NCI-H146 treated with DMSO at 0.1 percent for 48 hours (cell line): ENCODE data around the gene CARNS1.

Source experiments
- DNase-seq: peaks from one replicate; lab custom pipeline; 2025; ENCODE audit not compliant: unreplicated experiment; lab: John Stamatoyannopoulos, UW

The CARNS1 gene, protein sequence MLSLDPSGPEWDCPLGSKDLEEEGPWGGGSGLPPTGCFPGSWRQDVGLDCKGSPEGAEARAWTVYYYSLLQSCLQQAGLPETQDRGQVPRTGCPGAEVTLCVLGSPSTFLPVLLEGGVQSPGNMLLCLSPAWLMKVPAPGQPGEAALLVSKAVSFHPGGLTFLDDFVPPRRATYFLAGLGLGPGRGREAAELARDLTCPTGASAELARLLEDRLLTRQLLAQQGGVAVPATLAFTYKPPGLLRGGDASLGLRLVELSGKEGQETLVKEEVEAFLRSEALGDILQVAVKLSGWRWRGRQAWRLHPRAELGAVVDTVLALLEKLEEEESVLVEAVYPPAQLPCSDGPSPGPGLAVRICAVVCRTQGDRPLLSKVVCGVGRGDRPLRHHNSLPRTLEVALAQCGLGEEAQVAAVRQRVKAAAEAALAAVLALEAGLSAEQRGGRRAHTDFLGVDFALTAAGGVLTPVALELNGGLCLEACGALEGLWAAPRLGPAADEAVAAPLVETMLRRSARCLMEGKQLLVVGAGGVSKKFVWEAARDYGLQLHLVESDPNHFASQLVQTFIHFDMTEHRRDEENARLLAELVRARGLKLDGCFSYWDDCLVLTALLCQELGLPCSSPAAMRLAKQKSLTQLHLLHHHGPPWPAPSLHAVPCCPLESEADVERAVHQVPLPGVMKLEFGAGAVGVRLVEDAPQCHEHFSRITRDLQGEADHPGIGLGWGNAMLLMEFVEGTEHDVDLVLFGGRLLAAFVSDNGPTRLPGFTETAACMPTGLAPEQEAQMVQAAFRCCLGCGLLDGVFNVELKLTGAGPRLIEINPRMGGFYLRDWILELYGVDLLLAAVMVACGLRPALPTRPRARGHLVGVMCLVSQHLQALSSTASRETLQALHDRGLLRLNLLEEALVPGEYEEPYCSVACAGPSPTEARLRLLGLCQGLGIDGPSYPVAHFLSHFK

DNA sequence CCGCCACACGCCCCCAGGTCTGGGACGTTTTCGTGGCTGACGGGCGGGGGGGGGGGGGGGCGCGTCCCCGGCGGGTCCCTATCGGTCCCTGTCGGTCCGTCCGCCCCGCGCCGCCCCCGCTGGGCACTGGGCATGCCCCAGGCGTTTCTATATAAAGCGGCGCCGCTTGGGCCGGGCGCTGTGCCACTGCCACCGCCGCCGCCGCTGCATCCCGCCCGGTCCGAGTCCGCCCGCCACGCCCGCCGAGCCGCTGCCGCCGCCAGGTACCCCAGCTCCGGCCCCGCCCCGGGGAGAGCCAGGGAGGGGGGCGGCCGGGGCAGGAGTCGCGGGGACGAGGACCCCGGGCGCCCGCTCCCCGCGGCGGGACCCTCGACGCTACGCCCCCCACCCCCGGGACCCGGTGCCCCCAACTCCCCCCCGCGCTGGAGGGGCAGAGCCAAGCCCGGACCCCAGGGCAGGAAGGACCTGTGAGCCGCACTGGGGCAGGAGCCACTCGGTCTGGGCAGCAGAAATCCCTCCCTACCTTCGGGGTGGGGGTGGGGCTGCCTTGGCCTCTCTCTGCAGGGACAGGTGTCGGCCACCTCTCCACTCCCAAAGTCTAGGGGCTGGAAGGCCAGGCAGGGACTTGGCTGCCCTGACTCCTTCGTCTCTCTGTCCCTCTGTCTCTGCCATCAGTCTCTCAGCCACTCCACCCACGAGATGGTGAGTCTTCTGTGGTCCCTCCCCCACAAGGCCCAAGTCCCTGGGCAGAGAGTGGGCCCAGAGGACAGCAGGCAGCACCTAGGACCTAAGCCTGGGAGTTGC lies at the start of gene CARNS1:
TSS of gene CARNS1 (plus strand) at position 178 of the 804 bp plus-strand sequence. CDS start at position 700, 522 bp downstream.
- DNase-seq = no peak

DNA sequence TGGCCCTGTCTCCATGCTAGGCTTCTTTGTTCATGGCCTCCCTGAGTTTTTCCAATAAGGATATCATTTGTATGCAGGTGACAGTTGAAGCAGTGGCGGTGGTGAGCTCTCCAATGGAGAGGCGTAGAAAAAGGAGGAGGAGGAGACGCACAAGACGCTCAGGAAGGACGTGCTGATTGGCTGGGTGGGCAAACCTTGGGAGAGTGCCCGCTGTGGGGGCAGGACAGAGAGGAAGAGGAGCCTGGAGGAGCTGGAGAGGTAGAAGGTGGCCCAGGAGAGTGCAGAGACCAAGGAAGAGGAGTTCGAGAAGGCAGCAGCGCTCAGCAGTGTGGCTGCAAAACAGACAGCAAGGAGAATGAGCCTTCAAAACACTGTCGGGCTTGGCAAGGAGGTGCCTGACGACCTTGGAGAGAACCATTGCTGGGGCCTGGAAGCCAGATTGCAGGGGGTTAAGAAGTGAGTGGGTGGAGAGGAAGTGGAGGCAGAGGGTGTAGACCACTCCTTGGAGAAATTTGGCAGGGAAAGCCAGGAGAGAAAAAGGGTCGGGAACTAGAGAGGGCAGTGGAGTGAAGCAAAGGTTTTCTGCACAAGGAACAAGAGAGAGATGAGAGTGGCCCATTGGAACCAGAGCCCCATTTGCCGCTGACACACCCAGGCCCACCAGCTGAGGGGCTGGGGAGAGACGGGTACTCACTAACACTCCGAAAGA lies 49.6 kb upstream of the CARNS1 start:
- DNase-seq = no peak

DNA sequence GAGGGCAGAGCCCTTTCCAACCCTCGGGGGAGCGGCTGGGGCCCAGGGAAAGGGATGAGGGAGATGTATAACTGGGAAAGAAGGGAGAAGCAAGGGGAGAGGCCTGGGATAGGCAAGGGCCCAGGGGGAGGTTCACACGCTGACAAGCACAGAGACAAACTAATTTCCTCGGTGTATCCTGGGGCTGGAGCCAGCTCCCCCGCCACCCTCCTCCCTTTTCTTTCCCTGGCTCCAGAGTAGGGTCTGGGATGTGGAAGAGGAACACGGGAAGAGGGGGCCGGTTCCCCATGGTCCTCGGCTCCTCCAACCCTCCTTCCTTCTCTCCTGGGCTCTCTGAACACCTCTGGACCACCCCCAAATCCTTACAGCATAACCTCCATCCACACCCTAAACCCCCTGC lies 48.9 kb upstream of the CARNS1 start:
- DNase-seq = no peak

DNA sequence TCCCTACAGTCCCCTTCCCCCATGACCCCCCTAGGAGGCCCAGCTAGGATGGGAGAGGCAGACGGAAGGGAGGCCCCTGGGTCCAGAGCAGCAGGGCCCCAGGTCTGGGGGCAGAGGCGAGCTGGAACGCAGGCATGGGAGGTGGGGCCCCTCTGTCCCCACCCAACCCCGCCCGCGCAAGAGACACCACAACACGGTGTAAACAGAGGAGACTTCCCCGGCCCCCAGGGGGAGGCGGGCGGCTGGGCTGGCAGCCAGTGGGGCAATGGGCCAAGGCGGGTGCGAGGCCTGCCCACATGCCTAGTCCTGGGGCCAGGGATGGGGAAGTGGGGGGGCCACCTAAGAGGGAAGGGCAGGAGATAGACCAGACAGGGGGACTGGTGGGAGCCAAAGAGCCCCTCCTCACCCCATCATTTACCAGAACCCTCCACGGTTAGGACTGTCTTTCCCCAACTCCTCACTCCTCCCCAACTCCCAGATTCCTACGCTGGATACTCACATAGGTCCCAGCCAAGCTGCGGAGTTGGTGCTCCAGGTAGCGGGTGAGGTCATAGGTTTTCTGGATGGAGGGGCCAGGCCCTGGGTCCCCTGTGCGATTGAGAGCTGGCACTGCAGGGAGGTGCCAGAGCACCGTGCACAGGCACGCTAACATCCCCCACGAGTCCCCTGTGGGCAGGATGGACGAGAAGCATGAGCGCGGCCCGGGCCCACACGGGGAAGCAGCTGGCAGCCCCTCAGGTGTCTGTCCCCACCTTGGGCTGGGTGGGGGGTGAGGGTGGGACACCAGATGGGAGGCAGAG lies 48.3 kb upstream of the CARNS1 start:
- no peak for DNase-seq

DNA sequence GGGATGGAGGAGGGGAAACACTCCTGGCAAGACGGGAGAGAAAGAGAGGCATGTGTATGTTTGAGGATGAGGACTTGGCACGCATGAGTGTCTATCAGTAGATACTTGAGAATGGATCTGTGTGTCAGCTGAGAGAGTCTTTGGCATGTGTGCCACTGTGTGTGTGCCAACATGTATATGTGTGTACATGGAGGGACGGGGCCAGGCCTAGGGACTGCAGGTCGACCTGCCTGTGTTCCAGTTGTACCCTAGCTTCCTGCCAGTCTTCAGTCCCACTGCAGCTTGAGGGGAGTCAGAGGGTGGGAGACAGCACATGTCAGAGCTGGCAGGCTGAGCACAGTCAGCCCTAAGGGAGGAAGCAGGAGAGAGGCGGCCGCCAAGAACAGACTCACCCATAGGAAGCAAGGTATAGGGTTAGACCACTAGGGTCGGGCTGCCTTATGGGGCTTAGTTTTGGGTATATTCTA lies 47.7 kb upstream of the CARNS1 start:
- DNase-seq = no peak

DNA sequence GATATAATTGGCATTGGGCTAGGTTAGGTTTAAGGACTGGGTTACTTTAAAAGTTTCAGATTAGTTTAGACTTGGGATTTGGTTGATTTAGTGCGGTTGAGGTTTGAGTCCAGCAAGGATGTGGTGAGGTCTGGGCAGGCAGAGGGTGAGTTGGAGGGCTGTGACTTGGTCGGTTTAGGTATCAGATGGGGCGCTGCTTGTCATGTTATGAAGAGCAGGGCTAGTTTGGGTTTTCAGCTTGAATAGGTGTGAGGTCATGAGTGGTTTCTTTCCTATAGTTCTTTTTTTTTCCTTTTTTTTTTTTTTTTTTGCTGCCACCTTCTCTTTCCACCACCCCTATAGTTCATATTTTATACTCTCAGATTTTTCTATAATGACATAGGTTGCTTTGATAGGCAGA lies 46.9 kb upstream of the CARNS1 start:
- DNase-seq = no peak

DNA sequence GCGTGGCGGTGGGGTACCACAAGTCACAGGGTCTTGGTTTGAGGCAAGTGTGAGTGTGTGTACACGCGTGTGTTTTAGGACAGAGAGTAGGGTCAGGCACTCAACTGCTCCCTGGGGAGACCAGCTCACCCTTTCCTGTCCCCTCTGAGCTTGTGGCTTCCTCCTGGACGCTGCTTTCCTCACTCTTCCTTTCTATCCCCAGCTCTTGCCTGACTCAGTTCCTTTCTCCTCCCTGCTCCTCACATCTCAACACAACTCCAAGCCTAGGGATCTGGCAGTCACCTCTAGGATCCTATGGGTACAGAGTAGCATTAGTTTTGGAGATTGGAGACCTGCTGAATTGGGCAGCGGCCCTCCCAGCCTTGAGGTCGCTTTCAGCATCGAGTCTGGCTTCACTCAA lies 46.2 kb upstream of the CARNS1 start:
- DNase-seq = no peak

DNA sequence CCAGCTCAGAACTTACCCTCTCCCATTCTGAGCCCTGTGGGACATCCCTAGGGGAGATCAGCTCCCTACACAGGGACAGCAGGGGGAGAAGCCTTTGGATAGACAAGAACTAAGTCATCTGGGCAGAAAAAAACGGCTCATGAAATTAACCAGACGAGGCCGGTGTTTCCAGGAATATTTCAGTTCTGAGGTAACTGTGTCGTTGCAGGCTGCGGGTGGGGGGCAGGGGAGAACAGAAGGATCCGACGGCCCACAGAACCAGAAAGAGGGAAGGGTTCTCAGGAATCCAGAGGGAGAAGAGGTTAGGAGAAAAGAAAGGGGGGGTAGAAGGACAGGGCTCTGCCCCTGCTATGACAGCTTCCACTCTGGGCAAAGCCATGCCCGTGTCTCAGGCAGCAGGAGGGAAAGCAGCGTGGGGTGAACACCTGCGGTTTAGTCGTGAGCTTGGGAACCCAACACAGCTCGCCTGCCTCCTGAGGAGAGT lies 45.6 kb upstream of the CARNS1 start:
- DNase-seq = no peak

DNA sequence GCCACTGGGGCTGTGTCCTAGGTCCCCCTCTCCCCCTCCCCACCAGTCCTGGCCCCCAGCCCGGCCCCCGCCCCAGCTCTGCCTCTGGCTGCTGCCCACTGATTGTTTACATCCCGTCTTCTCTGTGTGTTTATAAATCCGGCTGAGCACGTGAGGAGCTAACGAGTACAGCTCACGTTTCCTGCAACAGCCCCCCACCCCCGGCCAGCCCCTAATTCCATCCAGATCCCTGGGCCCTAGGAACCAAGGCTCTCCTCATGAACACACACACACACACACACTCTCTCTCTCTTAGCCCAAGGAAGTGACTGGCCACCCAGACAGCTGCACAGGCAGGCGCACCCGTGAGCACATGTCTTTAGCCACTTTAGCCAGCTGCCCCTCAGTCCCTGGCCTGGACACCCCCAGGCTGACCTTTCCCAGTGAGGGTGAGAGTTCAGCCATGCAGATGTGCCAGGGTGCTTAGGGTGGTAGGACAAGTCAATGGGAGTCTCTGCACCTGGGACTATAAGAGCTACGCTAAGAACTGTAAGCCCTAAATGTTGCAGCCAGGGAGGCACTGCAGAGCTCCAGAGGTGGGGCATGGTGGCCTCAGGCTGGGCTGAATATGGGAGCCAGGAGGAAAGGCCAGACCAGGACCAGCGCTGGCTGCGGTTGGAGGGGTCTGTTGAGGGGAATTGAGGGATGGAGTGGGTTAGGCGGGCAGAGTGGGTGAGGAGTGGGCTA lies 45.0 kb upstream of the CARNS1 start:
- DNase-seq = peak; percentile 13

DNA sequence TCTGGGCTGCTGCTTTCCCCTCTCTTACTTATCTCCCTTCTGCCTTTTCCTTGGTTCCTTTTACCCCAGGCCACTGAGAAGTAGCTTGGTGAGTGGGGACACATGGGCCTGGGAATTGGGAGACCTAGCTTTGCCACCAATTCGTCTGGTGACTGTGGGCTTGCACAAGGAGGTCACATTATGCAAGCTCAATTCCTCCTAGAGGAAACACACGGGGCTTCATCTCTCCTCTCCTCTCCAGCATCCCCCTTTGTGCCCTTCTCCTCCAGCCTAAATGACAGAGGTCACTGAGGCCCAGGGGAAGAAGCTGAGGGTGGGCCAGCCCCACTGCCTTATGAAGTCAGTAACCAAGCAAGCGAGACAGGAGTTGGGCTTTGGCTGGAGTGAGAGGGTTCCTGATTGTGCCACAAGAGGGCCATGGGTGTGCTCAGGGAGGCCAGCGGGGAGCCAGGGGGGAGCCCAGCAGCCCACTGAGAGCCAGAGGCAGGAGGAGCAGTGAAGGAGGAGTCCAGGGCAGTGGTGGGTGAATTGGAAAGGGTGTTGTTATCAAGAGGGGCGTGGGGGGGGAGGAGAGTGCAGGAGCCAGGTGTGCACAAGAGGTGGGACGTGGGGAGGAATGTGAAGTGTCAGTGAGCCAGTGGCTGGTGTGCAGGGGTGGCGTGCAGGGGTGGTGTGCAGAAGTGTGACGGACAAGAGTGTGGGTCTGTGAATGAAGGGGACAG lies 44.1 kb upstream of the CARNS1 start:
- no peak for DNase-seq

DNA sequence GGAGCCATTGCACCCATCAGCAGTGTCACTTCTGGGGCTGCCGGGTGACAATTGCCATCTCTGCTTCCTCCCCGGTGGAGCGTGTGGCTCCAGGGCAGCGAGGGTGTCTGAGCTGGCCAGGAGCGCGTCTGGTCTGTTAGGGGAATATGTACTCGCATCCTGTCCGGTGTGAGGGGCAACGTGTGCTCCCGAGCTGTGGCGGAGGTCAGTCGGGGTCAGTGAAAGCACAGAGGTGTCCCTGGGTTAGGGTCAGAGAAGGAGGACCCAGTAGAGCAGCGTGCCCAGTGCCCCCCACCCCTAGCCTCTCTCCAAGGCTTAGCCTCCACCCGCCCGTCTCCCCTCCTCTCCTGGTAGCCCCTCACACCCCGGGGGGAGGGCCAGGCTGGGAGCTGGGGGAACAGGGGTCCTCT lies 43.6 kb upstream of the CARNS1 start:
- no peak for DNase-seq

DNA sequence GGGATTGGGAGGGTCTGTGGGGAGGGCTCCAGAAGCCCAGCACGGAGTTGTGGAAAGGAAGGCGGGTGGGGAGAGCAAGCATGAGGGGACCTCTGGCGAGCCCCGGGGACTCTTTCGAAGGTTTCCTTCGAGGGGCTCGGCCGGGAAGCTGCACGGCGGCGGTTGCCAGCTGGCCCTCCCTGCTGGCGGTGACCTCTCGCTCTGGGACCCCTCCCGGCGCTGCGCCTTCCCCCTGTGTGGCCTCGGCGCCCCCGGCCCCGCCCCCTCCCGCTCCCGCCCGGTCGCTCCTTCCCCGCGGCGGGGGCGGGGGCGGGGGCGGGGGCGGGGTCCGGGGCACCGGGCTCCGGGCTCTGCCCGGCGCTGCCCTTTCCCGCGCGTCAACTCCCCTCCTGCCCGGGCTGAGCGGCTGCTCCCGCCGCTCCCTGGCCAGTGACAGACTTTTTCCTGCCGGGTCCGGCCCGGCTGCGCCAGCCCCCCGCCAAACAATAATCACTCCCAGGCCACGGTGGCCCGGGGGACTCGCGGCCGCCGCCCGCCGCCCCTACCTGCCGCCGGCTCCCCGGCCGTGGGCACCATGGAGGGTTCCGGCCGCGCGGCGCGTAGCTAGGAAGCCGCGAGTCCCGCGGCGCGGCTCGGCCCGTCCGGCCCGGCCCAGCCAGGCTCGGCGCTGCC lies 43.0 kb upstream of the CARNS1 start:
- DNase-seq = no peak

DNA sequence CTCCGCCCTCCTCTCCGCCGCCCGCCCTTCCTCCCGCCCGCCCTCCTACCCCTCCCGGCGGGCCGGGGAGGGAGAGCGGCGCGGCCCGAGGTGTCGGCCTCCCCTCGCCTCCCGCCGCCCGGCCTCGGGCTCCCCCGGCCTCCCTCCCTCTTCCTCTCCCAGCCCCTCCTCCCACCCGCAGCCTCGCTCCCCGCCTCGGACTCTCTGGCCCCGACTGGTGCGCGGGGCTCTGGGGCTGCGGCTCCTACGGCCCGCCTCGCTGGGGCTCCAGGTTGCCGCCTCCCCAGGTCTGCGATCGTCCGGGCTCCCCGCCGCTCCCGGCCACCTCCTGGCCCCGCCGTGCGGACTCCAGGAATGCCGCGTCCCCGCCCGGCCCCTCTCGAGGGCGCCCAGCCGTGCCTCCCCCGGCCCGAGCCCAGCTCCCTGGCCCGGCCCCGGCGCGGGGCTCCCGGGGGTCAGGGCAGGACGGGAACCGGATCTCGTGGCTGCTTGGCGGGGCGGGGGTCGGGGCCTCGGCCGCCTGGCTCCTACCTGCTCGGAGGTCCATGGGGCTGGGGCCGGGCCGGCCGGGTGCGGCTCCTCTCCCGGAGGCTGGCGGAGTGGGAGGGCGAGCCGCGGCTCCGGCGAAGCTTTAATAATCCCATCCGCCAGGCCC lies 42.4 kb upstream of the CARNS1 start, which contains the start of gene CLCF1:
TSS of gene CLCF1 (minus strand) at position 606 of the 655 bp plus-strand sequence. CDS start at position 547, 59 bp downstream.
- peak; percentile 15 for DNase-seq

DNA sequence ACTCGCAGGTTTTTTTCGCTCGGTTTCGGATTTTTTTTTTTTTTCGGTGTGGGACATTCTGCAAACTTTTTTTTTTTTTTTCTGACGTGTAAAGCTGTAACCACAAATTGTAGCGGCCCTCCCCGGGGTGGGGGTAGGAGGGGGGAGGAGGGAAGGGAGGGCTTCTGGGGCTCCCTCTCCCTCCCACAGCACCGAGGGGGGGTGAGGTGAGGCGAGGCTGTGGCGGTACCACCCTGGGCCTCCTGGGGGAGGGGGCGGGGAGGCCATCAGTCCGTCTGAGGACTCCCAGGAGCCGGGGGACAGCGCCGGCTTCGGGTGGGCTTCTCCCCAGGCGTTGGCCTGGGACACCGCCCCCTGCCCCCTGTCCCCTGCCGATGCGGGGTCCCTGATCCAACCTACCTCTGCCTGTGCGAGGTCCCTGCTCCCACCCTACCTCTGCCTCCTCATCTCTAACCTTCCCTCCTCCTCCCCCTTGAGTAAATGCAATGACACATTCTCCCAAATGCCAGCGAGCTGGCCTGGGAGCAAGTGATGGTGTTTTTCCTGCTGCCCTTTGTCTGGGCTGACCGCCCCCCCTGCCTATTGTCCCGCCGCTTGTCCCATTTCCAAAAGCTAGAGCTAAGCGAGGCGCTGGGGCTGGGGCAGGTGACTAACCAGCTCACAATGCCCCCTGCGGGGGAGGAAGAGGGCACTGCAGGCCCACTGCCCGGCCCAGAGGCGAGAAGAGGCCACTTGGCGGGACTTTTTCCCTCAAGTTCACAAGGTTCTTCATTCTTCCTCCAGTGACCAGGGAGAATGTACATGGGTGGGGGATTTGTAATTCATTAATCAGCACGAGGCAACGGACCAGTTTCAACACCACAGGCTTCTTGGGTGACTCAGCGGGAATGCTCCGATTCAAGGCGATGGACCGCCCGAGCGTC lies 41.6 kb upstream of the CARNS1 start:
- peak; percentile 32 for DNase-seq

DNA sequence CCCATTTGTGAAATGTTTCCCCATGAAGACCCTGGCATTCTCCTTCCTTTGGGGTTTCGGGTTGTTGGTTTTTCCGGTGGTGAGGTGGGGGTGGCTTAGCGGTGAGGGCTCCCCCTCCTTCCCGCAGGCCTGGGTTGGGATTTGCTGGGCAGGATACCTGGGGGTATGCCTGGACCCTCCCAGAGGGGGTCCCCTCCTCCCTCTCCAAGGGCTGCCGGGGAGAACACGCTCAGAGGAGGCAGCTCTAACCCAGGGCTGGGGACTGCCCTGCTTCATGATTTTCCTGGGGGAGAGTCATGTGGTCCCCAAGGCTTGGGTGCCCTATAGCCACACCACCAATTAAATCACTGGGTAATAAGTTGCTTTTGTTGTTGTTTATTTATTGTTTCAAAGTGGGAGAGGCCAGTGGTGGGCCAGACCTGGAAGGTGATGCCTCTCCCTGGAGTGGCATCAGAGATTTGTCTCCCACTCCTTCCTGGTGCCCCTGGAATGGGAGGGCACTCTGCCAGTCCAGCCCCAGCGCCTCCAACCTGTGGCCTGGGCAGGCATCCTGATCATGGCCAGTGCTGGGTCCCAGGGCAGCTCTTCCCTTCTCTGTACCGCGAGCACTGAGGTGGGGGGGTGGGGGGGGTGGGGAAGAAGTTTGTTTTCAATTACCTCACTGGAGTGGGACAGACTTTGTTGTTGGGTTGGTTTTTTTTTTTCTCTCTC lies 40.8 kb upstream of the CARNS1 start:
- no peak for DNase-seq
